Left hindlimb (tissue), 1 donor: ENCODE measurements around the gene EDDM13.
"Not testable (repeated sequence)": the region's sequence is repeated elsewhere in the genome, so short reads cannot be mapped to it uniquely, and the experiment has no call there.

Experiments used
- DNase-seq: peaks from one replicate; pipeline ENCODE4 v3.0.0-alpha.2; 2018

Gene EDDM13

GRCh38 chr19:56321989-56322440 lies 49.5 kb downstream of the EDDM13 start:
- no peak for DNase-seq

GRCh38 chr19:56324436-56324835 lies 51.9 kb downstream of the EDDM13 start:
- no peak for DNase-seq

GRCh38 chr19:56332695-56333094 lies 60.1 kb downstream of the EDDM13 start:
- DNase-seq = no peak

GRCh38 chr19:56333506-56333905 lies 61.0 kb downstream of the EDDM13 start:
- no peak for DNase-seq

- DNase-seq = not testable (repeated sequence)
Observed at GRCh38 chr19:56335371-56335770, 62.8 kb downstream of the EDDM13 start.

- DNase-seq = not testable (repeated sequence)
Observed at GRCh38 chr19:56337077-56337476, 64.5 kb downstream of the EDDM13 start.

GRCh38 chr19:56339031-56339430 lies 66.5 kb downstream of the EDDM13 start:
- not testable (repeated sequence) for DNase-seq

- DNase-seq = no peak
Observed at GRCh38 chr19:56341948-56342347, 69.4 kb downstream of the EDDM13 start.

- DNase-seq = no peak
Observed at GRCh38 chr19:56347163-56347778, 74.7 kb downstream of the EDDM13 start.

GRCh38 chr19:56348289-56348877 lies 75.8 kb downstream of the EDDM13 start:
- DNase-seq = no peak

GRCh38 chr19:56350416-56351045 lies 78.0 kb downstream of the EDDM13 start:
- no peak for DNase-seq

GRCh38 chr19:56351208-56351607 lies 78.7 kb downstream of the EDDM13 start:
- DNase-seq = no peak

GRCh38 chr19:56355517-56355916 lies 83.0 kb downstream of the EDDM13 start:
- DNase-seq = no peak

- no peak for DNase-seq
Observed at GRCh38 chr19:56356944-56357343, 84.4 kb downstream of the EDDM13 start.
